HCT116 (cell line): Measurements from ENCODE around the gene DLG2. TPM values are rescaled to one million over a fixed set of nuclear protein-coding genes. Genes with fewer than 3 reads are reported as not detected.
"Not testable (repeated sequence)": the region's sequence is repeated elsewhere in the genome, so short reads cannot be mapped to it uniquely, and the experiment has no call there.

Source experiments
- ATAC-seq: fragments of 200-7000 bp; cut with Tn5 transposase; 2 replicates; pipeline ENCODE4 v1.9.1; 2020; ENCODE audit warnings: mild to moderate bottlenecking, moderate library complexity
- BruUV-seq: library from RNA; stranded (reverse); fragments of 400-500 nt; replicated peaks from 2 replicates; lab custom pipeline; 2021; lab: Mats Ljungman, UMichigan
- CTCF ChIA-PET: fragments of 300-600 bp; sonication (Branson Sonifier 250); formaldehyde crosslinking; loops from one replicate; lab custom pipeline; 2021; ENCODE audit warnings: antibody characterized with exemption; lab: Charles Lee
- POLR2A ChIA-PET: fragments of 300-600, 350-600 bp; sonication (Branson Sonifier 250); formaldehyde crosslinking; loops from one replicate; lab custom pipeline; 2021; ENCODE audit warnings: antibody characterized with exemption; lab: Charles Lee
- RAD21 ChIA-PET, 2 experiments: fragments of 300-600 bp; sonication (Branson Sonifier 250); formaldehyde crosslinking; loops; one replicate each; lab custom pipeline; 2023; ENCODE audit warnings: low total read pairs in 2 of 2; ENCODE audit not compliant: uncharacterized antibody in 2 of 2, unreplicated experiment in 2 of 2, low non-redundant PET in 1 of 2; lab: Charles Lee
- DNase-seq: peaks from one replicate; pipeline ENCODE4 v3.0.0-alpha.2; 2010; ENCODE audit warnings: low read depth, low spot score
- H2AFZ ChIP-seq: fragments of 200-600 bp; shearing (Covaris generic), sonication (generic); 2 replicates; pipeline ENCODE4 v1.6.1; 2017; ENCODE audit warnings: low read depth, mixed run types, mixed read lengths, antibody characterized with exemption, low read length; ENCODE audit not compliant: poor library complexity, severe bottlenecking
- H3K27ac ChIP-seq: 2 replicates; pipeline ENCODE4 v1.5.1; 2012; ENCODE audit warnings: low read depth, low read length
- H3K27me3 ChIP-seq: fragments of 200-600 bp; sonication (generic); 2 replicates; pipeline ENCODE4 v1.6.1; 2016; ENCODE audit warnings: mixed run types, low read length, mixed read lengths; ENCODE audit not compliant: insufficient read depth
- H3K36me3 ChIP-seq, 2 experiments: fragments of 200-500 bp in 1 of 2; fragments of 200-600 bp in 1 of 2; sonication (Bioruptor generic) in 1 of 2; sonication (generic) in 1 of 2; 2 replicates each; pipeline versions ENCODE4 v1.5.1 to v1.6.1; 2014 to 2016; ENCODE audit warnings: low read length in 2 of 2, inconsistent platforms in 1 of 2, mixed read lengths in 1 of 2, mixed run types in 1 of 2; ENCODE audit not compliant: insufficient read depth in 2 of 2, control insufficient read depth in 1 of 2
- H3K4me1 ChIP-seq, 2 experiments: fragments of 200-600 bp in 1 of 2; sonication (generic) in 1 of 2; 2 replicates each; pipeline versions ENCODE4 v1.5.1 to v1.6.1; 2012 to 2017; ENCODE audit warnings: low read length in 2 of 2, inconsistent platforms in 1 of 2, mild to moderate bottlenecking in 1 of 2, mixed read lengths in 1 of 2, mixed run types in 1 of 2, moderate library complexity in 1 of 2; ENCODE audit not compliant: insufficient read depth in 2 of 2, control insufficient read depth in 1 of 2
- H3K4me2 ChIP-seq: fragments of 200-600 bp; sonication (generic); 2 replicates; pipeline ENCODE4 v1.6.1; 2017; ENCODE audit warnings: mixed run types, low read length, mixed read lengths
- H3K4me3 ChIP-seq, 2 experiments: fragments of 200-600 bp in 1 of 2; sonication (generic) in 1 of 2; replicated peaks in 1 of 2; 2 replicates each; pipeline ENCODE4 v1.5.1; 2011 to 2016; ENCODE audit warnings: low read length in 2 of 2, control low read depth in 1 of 2, low read depth in 1 of 2, mild to moderate bottlenecking in 1 of 2, mixed read lengths in 1 of 2, mixed run types in 1 of 2
- H3K79me2 ChIP-seq: fragments of 200-600 bp; sonication (generic); 2 replicates; pipeline ENCODE4 v1.6.1; 2017; ENCODE audit warnings: mild to moderate bottlenecking, mixed run types, low read length, moderate library complexity, mixed read lengths; ENCODE audit not compliant: insufficient read depth
- H3K9ac ChIP-seq: fragments of 200-600 bp; sonication (generic); 2 replicates; pipeline ENCODE4 v1.6.1; 2016; ENCODE audit warnings: low read length, mixed read lengths
- H3K9me2 ChIP-seq: fragments of 200-600 bp; sonication (generic), shearing (Covaris generic); 2 replicates; pipeline ENCODE4 v1.6.1; 2017; ENCODE audit warnings: mixed run types, mild to moderate bottlenecking, moderate library complexity; ENCODE audit not compliant: insufficient read depth
- H3K9me3 ChIP-seq, 2 experiments: fragments of 200-500 bp in 1 of 2; fragments of 200-600 bp in 1 of 2; sonication (Bioruptor generic) in 1 of 2; sonication (generic) in 1 of 2; 2 replicates each; pipeline ENCODE4 v1.6.1; 2014 to 2017; ENCODE audit warnings: low read length in 2 of 2, mixed read lengths in 2 of 2, inconsistent platforms in 1 of 2, low read depth in 1 of 2, mild to moderate bottlenecking in 1 of 2, mixed run types in 1 of 2, moderate library complexity in 1 of 2; ENCODE audit not compliant: control insufficient read depth in 1 of 2, insufficient read depth in 1 of 2
- H4K20me1 ChIP-seq: fragments of 200-600 bp; sonication (generic), shearing (Covaris generic); 2 replicates; pipeline ENCODE4 v1.6.1; 2017; ENCODE audit warnings: mixed run types, mild to moderate bottlenecking, moderate library complexity; ENCODE audit not compliant: insufficient read depth
- ATF3 ChIP-seq: IDR thresholded peaks from 2 replicates; pipeline ENCODE4 v1.6.1; 2012
- CBX3 ChIP-seq: IDR thresholded peaks from 2 replicates; pipeline ENCODE4 v1.6.1; 2012; ENCODE audit warnings: low read depth
- CEBPB ChIP-seq: IDR thresholded peaks from 2 replicates; pipeline ENCODE4 v1.6.1; 2012; ENCODE audit warnings: low read depth
- EGR1 ChIP-seq: IDR thresholded peaks from 2 replicates; pipeline ENCODE4 v1.6.1; 2012; ENCODE audit warnings: low read depth
- EZH2 ChIP-seq: fragments of 200-600 bp; sonication (generic); IDR thresholded peaks from 2 replicates; pipeline ENCODE4 v1.6.1; 2017; ENCODE audit warnings: antibody characterized with exemption, mixed run types
- JUND ChIP-seq: IDR thresholded peaks from 2 replicates; pipeline ENCODE4 v1.6.1; 2012
- MAX ChIP-seq: IDR thresholded peaks from 2 replicates; pipeline ENCODE4 v1.6.1; 2012
- POLR2A ChIP-seq: IDR thresholded peaks from 2 replicates; pipeline ENCODE4 v1.7.0; 2011; ENCODE audit warnings: borderline replicate concordance; ENCODE audit not compliant: insufficient read depth, insufficient read length; ENCODE audit errors: extremely low read depth
- POLR2AphosphoS5 ChIP-seq: IDR thresholded peaks from 2 replicates; pipeline ENCODE4 v1.6.1; 2011; ENCODE audit warnings: mild to moderate bottlenecking, low read depth, low read length, moderate library complexity
- SIN3A ChIP-seq: IDR thresholded peaks from 2 replicates; pipeline ENCODE4 v1.6.1; 2012; ENCODE audit warnings: low read depth
- SP1 ChIP-seq: IDR thresholded peaks from 2 replicates; pipeline ENCODE4 v1.6.1; 2012; ENCODE audit warnings: low read depth
- TCF7L2 ChIP-seq: IDR thresholded peaks from 2 replicates; pipeline ENCODE4 v1.7.0; 2011; ENCODE audit warnings: borderline replicate concordance, inconsistent platforms; ENCODE audit not compliant: insufficient read depth, insufficient read length; ENCODE audit errors: extremely low read depth
- ZBTB33 ChIP-seq: IDR thresholded peaks from 2 replicates; pipeline ENCODE4 v1.6.1; 2011; ENCODE audit warnings: mild to moderate bottlenecking, low read length, moderate library complexity; ENCODE audit not compliant: insufficient replicate concordance; ENCODE audit errors: extremely low read depth
- ZNF274 ChIP-seq: fragments of 200-500 bp; sonication (Bioruptor generic); IDR thresholded peaks from 2 replicates; pipeline ENCODE4 v1.6.1; 2014; ENCODE audit warnings: mild to moderate bottlenecking, low read depth, low read length, inconsistent platforms
- intact Hi-C: fragments of 100-400 bp; cut with micrococcal nuclease; formaldehyde crosslinking; loops from 2 replicates; pipeline ENCODE4 v1.10.0; 2022
- total RNA-seq: library from RNA; stranded (reverse); gene quantifications from one replicate; pipeline ENCODE4 v1.2.1, GENCODE V29; 2021; ENCODE audit not compliant: unreplicated experiment

Gene DLG2
- total RNA-seq, 1 experiment from 2014 or later: 2.4 TPM

- BruUV-seq: no TSS peak
- RAD21 ChIA-PET: no interaction called here
Observed at GRCh38 chr11:85346484-85346883, 280.7 kb downstream of the DLG2 start.

GRCh38 chr11:85340846-85341245 lies 286.3 kb downstream of the DLG2 start:
- CTCF ChIA-PET, BruUV-seq, H3K9me2 ChIP-seq, intact Hi-C loops, H3K4me2 ChIP-seq, H3K4me1 ChIP-seq, H4K20me1 ChIP-seq, H3K9ac ChIP-seq, POLR2A ChIA-PET, H2AFZ ChIP-seq, H3K79me2 ChIP-seq, RAD21 ChIA-PET, H3K9me3 ChIP-seq, H3K36me3 ChIP-seq, DNase-seq, H3K27me3 ChIP-seq, ATAC-seq, H3K27ac ChIP-seq, H3K4me3 ChIP-seq: not testable (repeated sequence)

More at GRCh38 chr11:85346484-85346883, 280.7 kb downstream of the DLG2 start:
- no peak overlapping the region for H3K27ac ChIP-seq
- H3K4me3 ChIP-seq: no peak overlapping the region
- H3K27me3 ChIP-seq: no peaks in the 10 kb centered on the region
- no peaks in the 10 kb centered on the region for H3K79me2 ChIP-seq
- H4K20me1 ChIP-seq: no peaks in the 10 kb centered on the region
- TF ChIP-seq CBX3 (no peak), EGR1 (no peak), SP1 (no peak)
- H3K9ac ChIP-seq: no peak overlapping the region
- no peak for DNase-seq
- ATAC-seq: no peak
- H3K4me2 ChIP-seq: no peak overlapping the region
- no peaks in the 10 kb centered on the region for H3K9me3 ChIP-seq
- H2AFZ ChIP-seq: no peak overlapping the region
- ChIA-PET POLR2A (no interaction called here), CTCF (no interaction called here)
- no peaks in the 10 kb centered on the region for H3K4me1 ChIP-seq
- H3K36me3 ChIP-seq: no peaks in the 10 kb centered on the region
- intact Hi-C loops: no loop called here
- H3K9me2 ChIP-seq: no peaks in the 10 kb centered on the region

- RAD21 ChIA-PET: no interaction called here
- Histone ChIP-seq H3K36me3 (no peaks in the 10 kb centered on the region), H3K4me3 (no peak overlapping the region), H3K9ac (no peak overlapping the region), H3K4me2 (no peak overlapping the region), H3K79me2 (no peaks in the 10 kb centered on the region), H3K9me3 (no peaks in the 10 kb centered on the region), H4K20me1 (no peaks in the 10 kb centered on the region), H3K27me3 (no peaks in the 10 kb centered on the region), H3K9me2 (no peaks in the 10 kb centered on the region), H2AFZ (no peak overlapping the region), H3K27ac (no peak overlapping the region), H3K4me1 (no peaks in the 10 kb centered on the region)
- BruUV-seq: no TSS peak
- CTCF ChIA-PET: no interaction called here
- DNase-seq: no peak
- POLR2A ChIA-PET: no interaction called here
- intact Hi-C loops: no loop called here
- no peak for ATAC-seq
- TF ChIP-seq POLR2AphosphoS5 (no peak), CEBPB (no peak), ATF3 (no peak), MAX (no peak), CBX3 (no peak), EGR1 (no peak), SIN3A (no peak), TCF7L2 (no peak), POLR2A (no peak), ZBTB33 (no peak), JUND (no peak), ZNF274 (no peak), EZH2 (no peak)
Observed at GRCh38 chr11:85318573-85318972, 308.6 kb downstream of the DLG2 start.
